ENCODE data around the gene FAM89B.
A peak's percentile ranks its signal among the peaks of the same experiment; 100 is the strongest.

DNA sequence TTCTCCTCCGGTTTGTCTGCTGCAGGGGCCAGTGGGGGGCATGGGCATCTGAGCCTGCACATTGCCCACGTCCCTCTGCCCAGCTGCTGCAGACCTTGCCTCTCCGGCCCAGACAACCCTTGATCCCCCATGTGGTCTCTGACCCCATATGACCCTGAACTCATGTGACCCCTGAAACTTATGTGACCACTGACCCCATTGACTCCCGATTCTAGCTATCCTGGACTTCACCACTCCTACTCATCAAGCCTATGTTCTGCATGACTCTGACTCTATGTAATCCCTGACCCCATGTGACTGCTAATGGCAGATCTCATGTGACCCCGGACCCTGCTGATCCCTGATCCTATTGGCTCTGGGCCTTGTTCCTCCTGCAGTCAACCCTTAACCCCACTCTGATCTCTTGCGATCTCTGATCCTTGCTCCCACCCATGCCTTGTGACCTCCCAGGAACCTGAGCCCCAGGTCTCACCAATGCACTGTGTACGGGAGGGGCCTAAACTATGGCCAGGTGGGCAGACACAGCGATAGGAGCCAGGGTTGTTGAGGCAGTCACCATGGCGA is 19.9 kb upstream of the FAM89B start:
- TF ChIP-seq, protein P1, sequence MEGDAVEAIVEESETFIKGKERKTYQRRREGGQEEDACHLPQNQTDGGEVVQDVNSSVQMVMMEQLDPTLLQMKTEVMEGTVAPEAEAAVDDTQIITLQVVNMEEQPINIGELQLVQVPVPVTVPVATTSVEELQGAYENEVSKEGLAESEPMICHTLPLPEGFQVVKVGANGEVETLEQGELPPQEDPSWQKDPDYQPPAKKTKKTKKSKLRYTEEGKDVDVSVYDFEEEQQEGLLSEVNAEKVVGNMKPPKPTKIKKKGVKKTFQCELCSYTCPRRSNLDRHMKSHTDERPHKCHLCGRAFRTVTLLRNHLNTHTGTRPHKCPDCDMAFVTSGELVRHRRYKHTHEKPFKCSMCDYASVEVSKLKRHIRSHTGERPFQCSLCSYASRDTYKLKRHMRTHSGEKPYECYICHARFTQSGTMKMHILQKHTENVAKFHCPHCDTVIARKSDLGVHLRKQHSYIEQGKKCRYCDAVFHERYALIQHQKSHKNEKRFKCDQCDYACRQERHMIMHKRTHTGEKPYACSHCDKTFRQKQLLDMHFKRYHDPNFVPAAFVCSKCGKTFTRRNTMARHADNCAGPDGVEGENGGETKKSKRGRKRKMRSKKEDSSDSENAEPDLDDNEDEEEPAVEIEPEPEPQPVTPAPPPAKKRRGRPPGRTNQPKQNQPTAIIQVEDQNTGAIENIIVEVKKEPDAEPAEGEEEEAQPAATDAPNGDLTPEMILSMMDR (IDR thresholded peaks at IDR 0.05): peak in 1 of 5 experiments; percentile 2
- TF ChIP-seq POLR2A (IDR thresholded peaks at IDR 0.05): no peak
- TF ChIP-seq EP300 (IDR thresholded peaks at IDR 0.05): no peak

Measured in tibial nerve (tissue), 4 donors.